Mammary epithelial cell (primary cell): ENCODE data around the gene RIT2.

Experiments
- CTCF ChIP-seq, 2 donors: IDR thresholded peaks in 1 of 2; conservative IDR thresholded peaks in 1 of 2; 2 replicates each; pipeline ENCODE4 v1.5.1; 2011 to 2012; ENCODE audit warnings: inconsistent platforms in 2 of 2, low read length in 2 of 2, mild to moderate bottlenecking in 2 of 2, control low read depth in 1 of 2, low read depth in 1 of 2; ENCODE audit not compliant: insufficient read depth in 1 of 2; ENCODE audit errors: extremely low read depth in 1 of 2
- EZH2 ChIP-seq: IDR thresholded peaks from 2 replicates; pipeline ENCODE4 v1.6.1; 2012; ENCODE audit warnings: low read length, inconsistent platforms, borderline replicate concordance

- TF ChIP-seq CTCF (conservative IDR thresholded peaks at IDR 0.05 in 1 of 2, IDR thresholded peaks at IDR 0.05 in 1 of 2; ENCODE audit: extremely low read depth in 1 of 2, insufficient read depth in 1 of 2, low read depth in 1 of 2, low read length in 2 of 2) (no peak), EZH2 (no peak)
These were observed 201.0 kb downstream of the RIT2 start for GRCh38 chr18:42914476-42914875.
